Liver (tissue), 9 donors: Measurements from ENCODE around the gene SH3BGRL3. TPM values are rescaled to one million over a fixed set of nuclear protein-coding genes. Genes with fewer than 3 reads are reported as not detected.

Experiments
- DNase-seq: peaks from one replicate; pipeline ENCODE4 v3.0.0-alpha.2; 2017; ENCODE audit warnings: low spot score
- H3K27ac ChIP-seq, 2 donors: one replicate each; pipeline ENCODE4 v1.7.0; 2013; ENCODE audit warnings: inconsistent platforms in 2 of 2, low read length in 2 of 2, control low read depth in 1 of 2, low read depth in 1 of 2, mild to moderate bottlenecking in 1 of 2
- H3K27me3 ChIP-seq, 4 donors: one replicate each; pipeline versions ENCODE4 v1.6.1 to v1.7.0; 2013; ENCODE audit warnings: low read length in 3 of 4, inconsistent platforms in 1 of 4, mild to moderate bottlenecking in 1 of 4, moderate library complexity in 1 of 4; ENCODE audit not compliant: control insufficient read depth in 4 of 4, insufficient read depth in 4 of 4
- H3K36me3 ChIP-seq, 4 donors: one replicate each; pipeline versions ENCODE4 v1.6.1 to v1.7.0; 2013; ENCODE audit warnings: low read length in 3 of 4, mild to moderate bottlenecking in 3 of 4, low read depth in 1 of 4, moderate library complexity in 1 of 4; ENCODE audit not compliant: control insufficient read depth in 4 of 4, insufficient read depth in 3 of 4
- H3K4me1 ChIP-seq, 4 donors: one replicate each; pipeline versions ENCODE4 v1.6.1 to v1.7.0; 2013; ENCODE audit warnings: low read length in 3 of 4, mild to moderate bottlenecking in 3 of 4, moderate library complexity in 1 of 4; ENCODE audit not compliant: control insufficient read depth in 4 of 4, insufficient read depth in 4 of 4
- H3K4me3 ChIP-seq, 3 donors: one replicate each; pipeline versions ENCODE4 v1.6.1 to v1.7.0; 2013; ENCODE audit warnings: low read length in 3 of 3, control low read depth in 1 of 3, low read depth in 1 of 3, mild to moderate bottlenecking in 1 of 3
- H3K9ac ChIP-seq, 2 donors: one replicate each; pipeline ENCODE4 v1.7.0; 2013; ENCODE audit warnings: low read length in 2 of 2, mild to moderate bottlenecking in 2 of 2, moderate library complexity in 2 of 2, control low read depth in 1 of 2, low read depth in 1 of 2
- H3K9me3 ChIP-seq, 4 donors: one replicate each; pipeline versions ENCODE4 v1.6.1 to v1.7.0; 2013; ENCODE audit warnings: low read length in 3 of 4; ENCODE audit not compliant: control insufficient read depth in 4 of 4
- CTCF ChIP-seq: fragments of 150-350 bp; IDR thresholded peaks from 2 replicates; pipeline ENCODE4 v1.5.1; 2017; ENCODE audit warnings: improper control_type of control experiment, low read depth, low read length; ENCODE audit not compliant: missing input control
- EGR1 ChIP-seq, 2 donors: IDR thresholded peaks; 2 replicates each; pipeline ENCODE4 v1.6.1; 2016 to 2018; ENCODE audit warnings: antibody characterized with exemption in 2 of 2, low read depth in 2 of 2
- FOXA1 ChIP-seq: IDR thresholded peaks from 2 replicates; pipeline ENCODE4 v1.6.1; 2016; ENCODE audit warnings: antibody characterized with exemption
- HNF4A ChIP-seq, 2 donors: conservative IDR thresholded peaks; 2 replicates each; pipeline ENCODE4 v1.6.1; 2016; ENCODE audit warnings: antibody characterized with exemption in 2 of 2, mild to moderate bottlenecking in 2 of 2
- HNF4G ChIP-seq: IDR thresholded peaks from 2 replicates; pipeline ENCODE4 v1.6.1; 2016; ENCODE audit warnings: antibody characterized with exemption
- JUND ChIP-seq, 2 donors: IDR thresholded peaks; 2 replicates each; pipeline ENCODE4 v1.6.1; 2016; ENCODE audit warnings: antibody characterized with exemption in 2 of 2
- NR2F2 ChIP-seq: IDR thresholded peaks from 2 replicates; pipeline ENCODE4 v1.6.1; 2016; ENCODE audit warnings: antibody characterized with exemption
- RAD21 ChIP-seq, 2 donors: IDR thresholded peaks; 2 replicates each; pipeline ENCODE4 v1.6.1; 2016; ENCODE audit warnings: antibody characterized with exemption in 2 of 2, mild to moderate bottlenecking in 2 of 2
- RXRA ChIP-seq, 2 donors: IDR thresholded peaks; 2 replicates each; pipeline ENCODE4 v1.6.1; 2017 to 2018; ENCODE audit warnings: antibody characterized with exemption in 2 of 2, mild to moderate bottlenecking in 1 of 2
- SP1 ChIP-seq: IDR thresholded peaks from 2 replicates; pipeline ENCODE4 v1.6.1; 2018; ENCODE audit warnings: antibody characterized with exemption, mild to moderate bottlenecking
- TAF1 ChIP-seq: conservative IDR thresholded peaks from 2 replicates; pipeline ENCODE4 v1.6.1; 2016; ENCODE audit warnings: antibody characterized with exemption, mild to moderate bottlenecking
- YY1 ChIP-seq: IDR thresholded peaks from 2 replicates; pipeline ENCODE4 v1.6.1; 2016; ENCODE audit warnings: antibody characterized with exemption, mild to moderate bottlenecking
- ZBTB33 ChIP-seq: IDR thresholded peaks from 2 replicates; pipeline ENCODE4 v1.6.1; 2016; ENCODE audit warnings: antibody characterized with exemption
- WGBS: extraction: QIAGEN DNeasy Blood & Tissue Kit; methylation state at CpG from one replicate; pipeline ENCODE4 v1.1.7; 2013; 5-methylcytosine and 5-hydroxymethylcytosine counted together
- polyA plus RNA-seq, 2 donors: library from polyadenylated mRNA; stranded (reverse) in 1 of 2; unstranded in 1 of 2; fragments of 200-250 nt in 1 of 2; fragments of >200 nt in 1 of 2; fragmentation: Nextera tagmentation in 1 of 2; extraction: Ambion mirVana in 1 of 2; gene quantifications; one replicate each; pipeline versions ENCODE4 v1.2.1 to v1.2.3, GENCODE V29; 2013 to 2015
- total RNA-seq, 2 donors: library from RNA; depleted of rRNA; stranded (reverse); fragments of >200 nt; gene quantifications; one replicate each; pipeline ENCODE4 v1.2.3, GENCODE V29; 2014
- TF ChIP-seq, protein P1 (sequence below): IDR thresholded peaks from 2 replicates; pipeline ENCODE4 v1.6.1; 2016; ENCODE audit warnings: antibody characterized with exemption
- TF ChIP-seq, protein P2 (sequence below): IDR thresholded peaks from 2 replicates; pipeline ENCODE4 v1.6.1; 2016; ENCODE audit warnings: antibody characterized with exemption
- TF ChIP-seq, protein P3 (sequence below): IDR thresholded peaks from 2 replicates; pipeline ENCODE4 v1.6.1; 2016; ENCODE audit warnings: antibody characterized with exemption, mild to moderate bottlenecking
- donor health status: healthy.
- donor health status: healthy.
- donor health status: healthy.
- donor health status: healthy.
- donor health status: healthy.

Gene SH3BGRL3
- total and polyA plus RNA-seq, 4 donors: 4.5 to 93.2 (median 23.0) TPM

DNA sequence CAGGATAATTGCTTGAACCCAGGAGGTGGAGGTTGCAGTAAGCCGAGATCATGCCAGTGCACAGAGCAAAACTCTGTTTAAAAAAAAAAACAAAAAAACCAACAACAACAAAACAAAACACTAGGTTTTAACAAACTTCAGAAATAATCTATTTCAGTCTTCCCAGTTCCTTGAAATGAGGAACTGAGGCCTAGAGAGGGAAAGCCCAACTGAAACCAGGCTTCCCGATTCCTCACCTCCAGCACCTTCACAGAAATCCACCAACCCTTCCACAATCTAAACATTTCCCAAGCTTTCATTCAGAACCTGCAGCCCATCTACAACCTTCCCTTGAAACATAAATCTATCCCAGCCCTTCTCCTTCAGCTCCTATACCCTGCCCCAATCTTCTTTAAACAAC lies 37.3 kb downstream of the SH3BGRL3 start:
- Histone ChIP-seq H3K4me1 (peaks cover 0 to 5% (median 0%) of the 10 kb centered on the region in 4 donors), H3K27me3 (no peaks in the 10 kb centered on the region), H3K4me3 (no peak overlapping the region), H3K27ac (no peak overlapping the region), H3K9ac (no peak overlapping the region), H3K36me3 (no peaks in the 10 kb centered on the region), H3K9me3 (no peaks in the 10 kb centered on the region)
- WGBS: 85% methylated on average over 2 of the region's 2 CpGs
- TF ChIP-seq, protein P1, sequence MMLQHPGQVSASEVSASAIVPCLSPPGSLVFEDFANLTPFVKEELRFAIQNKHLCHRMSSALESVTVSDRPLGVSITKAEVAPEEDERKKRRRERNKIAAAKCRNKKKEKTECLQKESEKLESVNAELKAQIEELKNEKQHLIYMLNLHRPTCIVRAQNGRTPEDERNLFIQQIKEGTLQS: no peak
- TF ChIP-seq RAD21 (IDR thresholded peaks at IDR 0.05) (no peak), RXRA (IDR thresholded peaks at IDR 0.05) (no peak), CTCF (no peak), EGR1 (IDR thresholded peaks at IDR 0.05; ENCODE audit: low read depth in 2 of 2) (no peak), TAF1 (no peak), FOXA1 (no peak), HNF4A (conservative IDR thresholded peaks at IDR 0.05) (no peak), JUND (IDR thresholded peaks at IDR 0.05) (no peak), ZBTB33 (no peak), NR2F2 (no peak)
- TF ChIP-seq, protein P2, sequence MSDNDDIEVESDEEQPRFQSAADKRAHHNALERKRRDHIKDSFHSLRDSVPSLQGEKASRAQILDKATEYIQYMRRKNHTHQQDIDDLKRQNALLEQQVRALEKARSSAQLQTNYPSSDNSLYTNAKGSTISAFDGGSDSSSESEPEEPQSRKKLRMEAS: no peak
- TF ChIP-seq, protein P3, sequence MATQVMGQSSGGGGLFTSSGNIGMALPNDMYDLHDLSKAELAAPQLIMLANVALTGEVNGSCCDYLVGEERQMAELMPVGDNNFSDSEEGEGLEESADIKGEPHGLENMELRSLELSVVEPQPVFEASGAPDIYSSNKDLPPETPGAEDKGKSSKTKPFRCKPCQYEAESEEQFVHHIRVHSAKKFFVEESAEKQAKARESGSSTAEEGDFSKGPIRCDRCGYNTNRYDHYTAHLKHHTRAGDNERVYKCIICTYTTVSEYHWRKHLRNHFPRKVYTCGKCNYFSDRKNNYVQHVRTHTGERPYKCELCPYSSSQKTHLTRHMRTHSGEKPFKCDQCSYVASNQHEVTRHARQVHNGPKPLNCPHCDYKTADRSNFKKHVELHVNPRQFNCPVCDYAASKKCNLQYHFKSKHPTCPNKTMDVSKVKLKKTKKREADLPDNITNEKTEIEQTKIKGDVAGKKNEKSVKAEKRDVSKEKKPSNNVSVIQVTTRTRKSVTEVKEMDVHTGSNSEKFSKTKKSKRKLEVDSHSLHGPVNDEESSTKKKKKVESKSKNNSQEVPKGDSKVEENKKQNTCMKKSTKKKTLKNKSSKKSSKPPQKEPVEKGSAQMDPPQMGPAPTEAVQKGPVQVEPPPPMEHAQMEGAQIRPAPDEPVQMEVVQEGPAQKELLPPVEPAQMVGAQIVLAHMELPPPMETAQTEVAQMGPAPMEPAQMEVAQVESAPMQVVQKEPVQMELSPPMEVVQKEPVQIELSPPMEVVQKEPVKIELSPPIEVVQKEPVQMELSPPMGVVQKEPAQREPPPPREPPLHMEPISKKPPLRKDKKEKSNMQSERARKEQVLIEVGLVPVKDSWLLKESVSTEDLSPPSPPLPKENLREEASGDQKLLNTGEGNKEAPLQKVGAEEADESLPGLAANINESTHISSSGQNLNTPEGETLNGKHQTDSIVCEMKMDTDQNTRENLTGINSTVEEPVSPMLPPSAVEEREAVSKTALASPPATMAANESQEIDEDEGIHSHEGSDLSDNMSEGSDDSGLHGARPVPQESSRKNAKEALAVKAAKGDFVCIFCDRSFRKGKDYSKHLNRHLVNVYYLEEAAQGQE: no peak
- DNase-seq: no peak

DNA sequence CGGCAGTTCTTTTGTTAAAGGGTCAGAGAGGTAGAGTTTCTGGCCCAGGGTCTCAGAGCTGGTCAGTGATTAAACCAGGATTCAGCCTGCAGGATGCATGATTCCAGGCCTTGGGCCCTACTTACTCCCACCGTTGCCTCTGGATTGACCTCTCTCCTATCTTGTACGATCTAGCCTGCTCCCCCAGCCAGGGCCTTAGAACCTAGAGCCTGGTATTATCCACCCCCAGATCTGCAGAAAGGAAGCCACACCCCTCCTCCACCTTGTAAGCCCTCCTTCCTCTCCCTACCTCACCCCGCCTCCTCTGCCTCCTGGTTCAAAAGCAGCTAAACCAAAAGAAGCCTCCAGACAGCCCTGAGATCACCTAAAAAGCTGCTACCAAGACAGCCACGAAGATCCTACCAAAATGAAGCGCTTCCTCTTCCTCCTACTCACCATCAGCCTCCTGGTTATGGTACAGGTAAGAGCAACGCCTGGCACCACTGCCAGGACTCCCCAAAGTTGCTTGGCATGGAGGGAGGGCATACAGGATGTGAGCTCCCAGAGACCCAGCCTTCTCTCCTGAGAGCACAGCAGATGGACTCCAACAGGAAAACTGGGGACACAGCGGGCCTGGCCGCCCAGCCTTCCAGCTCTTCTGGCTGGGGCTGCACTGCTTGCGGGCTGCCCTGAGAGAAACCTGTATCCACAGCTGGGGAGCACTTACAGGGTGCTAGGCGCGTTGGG lies 37.9 kb downstream of the SH3BGRL3 start, which contains the start of gene CD52:
TSS of gene CD52 (plus strand) at position 347 of the 726 bp plus-strand sequence. CDS start at position 407, 60 bp downstream.
- 73% methylated on average over 12 of the region's 12 CpGs for WGBS
- Histone ChIP-seq H3K4me3 (no peak within 1 kb of the TSS), H3K27me3 (no peaks in the 10 kb centered on the region), H3K9me3 (no peaks in the 10 kb centered on the region), H3K4me1 (peaks cover 0 to 5% (median 0%) of the 10 kb centered on the region in 4 donors), H3K27ac (peak within 1 kb of the TSS in 1 of 2 donors; percentile 25), H3K9ac (peak within 1 kb of the TSS in 1 of 2 donors; percentile 36), H3K36me3 (no peaks in the 10 kb centered on the region)
- no peak for DNase-seq
- no peak for TF ChIP-seq EGR1 (IDR thresholded peaks at IDR 0.05; ENCODE audit: low read depth in 2 of 2)
- TF ChIP-seq CTCF: no peak
- no peak for TF ChIP-seq YY1
- no peak for TF ChIP-seq HNF4G
- TF ChIP-seq, protein P2: no peak
- no peak for TF ChIP-seq HNF4A (conservative IDR thresholded peaks at IDR 0.05)
- TF ChIP-seq, protein P1: no peak
- TF ChIP-seq TAF1: no peak
- TF ChIP-seq FOXA1: no peak
- no peak for TF ChIP-seq SP1
- no peak for TF ChIP-seq NR2F2
